ENCODE measurements around the gene DNAJB6. TPM values are rescaled to one million over a fixed set of nuclear protein-coding genes. Genes with fewer than 3 reads are reported as not detected.

Gene DNAJB6
- total and polyA plus RNA-seq, 9 donors, result 79.0 to 154 (median 89.2) TPM

DNA sequence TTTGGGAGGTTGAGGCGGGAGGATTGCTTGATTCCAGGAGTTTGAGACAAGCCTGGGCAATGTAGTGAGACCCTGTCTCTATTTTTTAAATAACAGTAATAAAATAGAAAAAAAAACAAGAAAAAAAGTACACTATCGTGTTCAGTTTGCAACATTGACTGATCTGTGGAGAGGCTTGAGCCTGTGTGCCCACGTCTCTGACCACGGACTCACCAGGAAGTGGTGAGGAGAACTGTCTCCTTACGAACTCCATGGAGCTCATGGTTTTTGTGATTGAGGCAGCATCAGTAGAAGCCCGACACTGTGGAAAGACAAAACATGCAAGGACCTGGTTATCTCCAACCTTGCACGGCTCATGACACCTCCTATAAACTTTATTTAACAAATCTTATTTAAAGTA lies 23.9 kb upstream of the DNAJB6 start:
- intact Hi-C loops (cut with DNase I), result no loop called here
- Histone ChIP-seq H3K4me3 (no peak overlapping the region), H3K27me3 (no peaks in the 10 kb centered on the region), H3K9me3 (no peaks in the 10 kb centered on the region), H3K4me1 (ENCODE audit: insufficient read depth) (no peaks in the 10 kb centered on the region), H3K27ac (no peak overlapping the region), H3K36me3 (no peaks in the 10 kb centered on the region)
- WGBS, 3 donors, result 85 to 91% (median 85%) methylated on average over 7 of the region's 7 CpGs
- TF ChIP-seq, protein P1, sequence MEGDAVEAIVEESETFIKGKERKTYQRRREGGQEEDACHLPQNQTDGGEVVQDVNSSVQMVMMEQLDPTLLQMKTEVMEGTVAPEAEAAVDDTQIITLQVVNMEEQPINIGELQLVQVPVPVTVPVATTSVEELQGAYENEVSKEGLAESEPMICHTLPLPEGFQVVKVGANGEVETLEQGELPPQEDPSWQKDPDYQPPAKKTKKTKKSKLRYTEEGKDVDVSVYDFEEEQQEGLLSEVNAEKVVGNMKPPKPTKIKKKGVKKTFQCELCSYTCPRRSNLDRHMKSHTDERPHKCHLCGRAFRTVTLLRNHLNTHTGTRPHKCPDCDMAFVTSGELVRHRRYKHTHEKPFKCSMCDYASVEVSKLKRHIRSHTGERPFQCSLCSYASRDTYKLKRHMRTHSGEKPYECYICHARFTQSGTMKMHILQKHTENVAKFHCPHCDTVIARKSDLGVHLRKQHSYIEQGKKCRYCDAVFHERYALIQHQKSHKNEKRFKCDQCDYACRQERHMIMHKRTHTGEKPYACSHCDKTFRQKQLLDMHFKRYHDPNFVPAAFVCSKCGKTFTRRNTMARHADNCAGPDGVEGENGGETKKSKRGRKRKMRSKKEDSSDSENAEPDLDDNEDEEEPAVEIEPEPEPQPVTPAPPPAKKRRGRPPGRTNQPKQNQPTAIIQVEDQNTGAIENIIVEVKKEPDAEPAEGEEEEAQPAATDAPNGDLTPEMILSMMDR (IDR thresholded peaks at IDR 0.05), result no peak
- no peak for TF ChIP-seq POLR2A (IDR thresholded peaks at IDR 0.05)
- TF ChIP-seq EP300 (IDR thresholded peaks at IDR 0.05), result no peak
- DNase-seq, result no peak

DNA sequence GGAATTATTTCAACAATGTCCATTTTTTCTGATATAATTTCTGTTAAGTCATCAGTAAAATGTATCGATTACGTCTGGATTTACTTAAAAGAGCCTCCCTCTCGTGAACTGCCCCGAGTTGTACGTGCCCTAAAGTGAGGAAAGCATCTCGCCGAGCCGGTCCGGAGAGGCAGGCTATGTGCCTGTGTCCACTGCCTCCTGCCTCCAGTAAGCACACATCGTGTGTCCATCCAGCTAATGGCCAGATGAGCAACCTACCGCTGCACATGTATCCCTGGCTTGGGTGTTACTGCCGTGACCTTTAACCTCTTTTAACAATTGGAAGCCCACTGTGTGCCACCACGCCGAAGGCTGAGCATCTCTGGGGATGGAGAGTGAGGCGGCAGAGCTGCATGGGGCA lies 23.2 kb upstream of the DNAJB6 start:
- 90 to 93% (median 91%) methylated on average over 15 of the region's 15 CpGs for WGBS, 3 donors
- DNase-seq, result no peak
- H3K27me3 ChIP-seq, result no peaks in the 10 kb centered on the region
- no peaks in the 10 kb centered on the region for H3K4me1 ChIP-seq (ENCODE audit: insufficient read depth)
- no peak for TF ChIP-seq POLR2A (IDR thresholded peaks at IDR 0.05)
- no peak for TF ChIP-seq EP300 (IDR thresholded peaks at IDR 0.05)
- TF ChIP-seq, protein P1 (IDR thresholded peaks at IDR 0.05), result no peak
- H3K27ac ChIP-seq, result no peak overlapping the region
- intact Hi-C loops (cut with DNase I), result no loop called here
- H3K9me3 ChIP-seq, result no peaks in the 10 kb centered on the region
- no peaks in the 10 kb centered on the region for H3K36me3 ChIP-seq
- no peak overlapping the region for H3K4me3 ChIP-seq

DNA sequence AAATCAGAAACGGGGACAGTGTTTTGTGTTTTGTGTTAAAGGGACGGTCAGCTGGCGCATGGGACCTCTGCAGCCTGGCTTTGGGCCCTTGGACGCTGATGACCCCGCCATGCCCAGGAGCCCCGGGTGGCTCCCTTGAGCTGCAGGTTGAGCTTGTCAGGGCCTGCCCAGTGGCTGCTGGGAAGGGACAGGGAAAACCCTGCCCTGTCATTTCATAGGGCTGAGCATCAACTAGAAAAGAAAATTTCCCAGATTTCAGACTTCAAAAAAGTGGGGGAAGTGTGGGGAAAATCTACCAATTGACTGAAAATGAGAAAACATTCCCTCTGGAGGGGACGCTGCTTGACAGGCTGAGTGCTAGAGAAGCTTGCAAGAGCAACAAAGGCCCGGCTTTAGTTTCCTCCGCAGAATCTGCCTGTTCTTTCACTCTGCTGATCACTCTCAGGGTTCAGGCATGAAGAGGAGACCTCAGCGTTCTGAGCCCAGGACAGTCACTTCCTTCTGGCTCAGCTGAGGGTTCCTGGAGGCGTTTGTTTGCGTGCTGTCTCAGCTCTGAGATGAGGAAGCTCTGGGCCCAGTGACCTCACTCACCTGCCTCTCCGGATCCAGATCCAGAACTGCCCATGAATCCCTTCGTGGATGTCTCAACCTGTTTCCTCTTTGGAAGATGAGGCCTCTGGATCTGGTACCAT lies 18.6 kb upstream of the DNAJB6 start:
- no peak for DNase-seq
- no peak overlapping the region for H3K27ac ChIP-seq
- no peak for TF ChIP-seq POLR2A (IDR thresholded peaks at IDR 0.05)
- TF ChIP-seq, protein P1 (IDR thresholded peaks at IDR 0.05), result no peak
- TF ChIP-seq EP300 (IDR thresholded peaks at IDR 0.05), result no peak
- no peaks in the 10 kb centered on the region for H3K4me1 ChIP-seq (ENCODE audit: insufficient read depth)
- H3K4me3 ChIP-seq, result no peak overlapping the region
- H3K27me3 ChIP-seq, result no peaks in the 10 kb centered on the region
- no peaks in the 10 kb centered on the region for H3K9me3 ChIP-seq
- 73 to 74% (median 74%) methylated on average over 14 of the region's 14 CpGs for WGBS, 3 donors
- H3K36me3 ChIP-seq, result no peaks in the 10 kb centered on the region
- intact Hi-C loops (cut with DNase I), result no loop called here

DNA sequence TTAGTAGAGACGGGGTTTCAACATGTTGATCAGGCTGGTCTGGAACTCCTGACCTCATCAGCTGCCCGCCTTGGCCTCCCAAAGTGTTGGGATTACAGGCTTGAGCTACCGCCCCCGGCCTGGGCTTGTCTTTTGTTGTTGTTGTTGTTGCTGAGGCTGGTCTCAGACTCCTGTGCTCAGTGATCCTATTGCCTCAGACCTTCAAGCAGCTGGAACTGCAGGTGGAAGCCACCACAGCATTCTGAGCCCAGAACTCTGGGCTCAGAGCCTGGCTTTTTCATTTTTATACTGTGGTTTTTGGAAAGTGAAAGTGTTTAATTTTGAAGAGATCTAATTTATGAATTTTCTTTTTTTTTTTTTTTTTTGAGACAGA lies 16.2 kb upstream of the DNAJB6 start:
- TF ChIP-seq, protein P1 (IDR thresholded peaks at IDR 0.05), result no peak
- TF ChIP-seq EP300 (IDR thresholded peaks at IDR 0.05) (no peak), POLR2A (IDR thresholded peaks at IDR 0.05) (no peak)
- Histone ChIP-seq H3K27ac (no peak overlapping the region), H3K27me3 (no peaks in the 10 kb centered on the region), H3K9me3 (no peaks in the 10 kb centered on the region), H3K36me3 (no peaks in the 10 kb centered on the region), H3K4me3 (no peak overlapping the region), H3K4me1 (ENCODE audit: insufficient read depth) (no peaks in the 10 kb centered on the region)
- intact Hi-C loops (cut with DNase I), result no loop called here
- 30 to 49% (median 36%) methylated on average over 4 of the region's 4 CpGs for WGBS, 3 donors
- DNase-seq, result no peak
